ENCODE data around the gene ID2. TPM values are rescaled to one million over a fixed set of nuclear protein-coding genes. Genes with fewer than 3 reads are reported as not detected.

The ID2 gene
- total RNA-seq, 1 donor: 168 TPM

GRCh38 chr2:8679567-8679826, 2.4 kb upstream of the ID2 start:
- Histone ChIP-seq H3K27ac (ENCODE audit: low read depth, low read length) (peak overlapping the region; percentile 96), H2AFZ (ENCODE audit: low read length) (peak overlapping the region; percentile 68), H3K4me1 (ENCODE audit: insufficient read depth, low read length) (peaks cover 39% of the 10 kb centered on the region), H3K79me2 (ENCODE audit: insufficient read depth, low read length) (peaks cover 19% of the 10 kb centered on the region), H4K20me1 (ENCODE audit: insufficient read depth, low read length) (peaks cover 18% of the 10 kb centered on the region), H3K4me2 (ENCODE audit: insufficient read depth, low read length) (peak overlapping the region; percentile 87), H3K27me3 (ENCODE audit: insufficient read depth, low read length) (no peaks in the 10 kb centered on the region), H3K9me3 (ENCODE audit: low read depth, low read length) (peaks cover 6% of the 10 kb centered on the region), H3K36me3 (ENCODE audit: insufficient read depth, low read length) (peaks cover 3% of the 10 kb centered on the region), H3K4me3 (ENCODE audit: insufficient read depth, low read length) (peak overlapping the region; percentile 81)
- no peak for TF ChIP-seq CTCF (IDR thresholded peaks at IDR 0.05; ENCODE audit: extremely low read depth, low read depth, low read length)
- no peak for DNase-seq (ENCODE audit: insufficient read length, low spot score, missing footprints)

GRCh38 chr2:8679827-8680731, 1.8 kb upstream of the ID2 start:
- Histone ChIP-seq H3K27ac (ENCODE audit: low read depth, low read length) (peak overlapping the region; percentile 96), H3K9me3 (ENCODE audit: low read depth, low read length) (peaks cover 2% of the 10 kb centered on the region), H3K79me2 (ENCODE audit: insufficient read depth, low read length) (peaks cover 24% of the 10 kb centered on the region), H3K4me1 (ENCODE audit: insufficient read depth, low read length) (peaks cover 45% of the 10 kb centered on the region), H3K4me2 (ENCODE audit: insufficient read depth, low read length) (peak overlapping the region; percentile 87), H3K36me3 (ENCODE audit: insufficient read depth, low read length) (peaks cover 3% of the 10 kb centered on the region), H4K20me1 (ENCODE audit: insufficient read depth, low read length) (peaks cover 18% of the 10 kb centered on the region), H2AFZ (ENCODE audit: low read length) (peak overlapping the region; percentile 40), H3K27me3 (ENCODE audit: insufficient read depth, low read length) (no peaks in the 10 kb centered on the region), H3K4me3 (ENCODE audit: insufficient read depth, low read length) (peak overlapping the region; percentile 81)
- TF ChIP-seq CTCF (IDR thresholded peaks at IDR 0.05; ENCODE audit: extremely low read depth, low read depth, low read length): no peak
- DNase-seq (ENCODE audit: insufficient read length, low spot score, missing footprints): peak; percentile 92

- Histone ChIP-seq H4K20me1 (ENCODE audit: insufficient read depth, low read length) (peaks cover 18% of the 10 kb centered on the region), H3K27me3 (ENCODE audit: insufficient read depth, low read length) (no peaks in the 10 kb centered on the region), H3K9me3 (ENCODE audit: low read depth, low read length) (no peaks in the 10 kb centered on the region), H3K4me3 (ENCODE audit: insufficient read depth, low read length) (peak overlapping the region; percentile 81), H3K36me3 (ENCODE audit: insufficient read depth, low read length) (peaks cover 3% of the 10 kb centered on the region), H3K79me2 (ENCODE audit: insufficient read depth, low read length) (peaks cover 25% of the 10 kb centered on the region), H3K4me2 (ENCODE audit: insufficient read depth, low read length) (peak overlapping the region; percentile 87), H3K27ac (ENCODE audit: low read depth, low read length) (peak overlapping the region; percentile 96), H2AFZ (ENCODE audit: low read length) (peak overlapping the region; percentile 69), H3K4me1 (ENCODE audit: insufficient read depth, low read length) (peaks cover 48% of the 10 kb centered on the region)
- TF ChIP-seq CTCF (IDR thresholded peaks at IDR 0.05; ENCODE audit: extremely low read depth, low read depth, low read length): no peak
- DNase-seq (ENCODE audit: insufficient read length, low spot score, missing footprints): peak; percentile 84
These were observed 765 bp upstream of the ID2 start for GRCh38 chr2:8680822-8681760.
